Femur (tissue), 1 donor: ENCODE measurements around the gene HSFX3.
A peak's percentile ranks its signal among the peaks of the same experiment; 100 is the strongest.
"Not testable (repeated sequence)": the region's sequence is repeated elsewhere in the genome, so short reads cannot be mapped to it uniquely, and the experiment has no call there.

Source experiments
- DNase-seq: peaks from one replicate; pipeline ENCODE4 v3.0.0-alpha.2; 2017

The HSFX3 gene

DNA sequence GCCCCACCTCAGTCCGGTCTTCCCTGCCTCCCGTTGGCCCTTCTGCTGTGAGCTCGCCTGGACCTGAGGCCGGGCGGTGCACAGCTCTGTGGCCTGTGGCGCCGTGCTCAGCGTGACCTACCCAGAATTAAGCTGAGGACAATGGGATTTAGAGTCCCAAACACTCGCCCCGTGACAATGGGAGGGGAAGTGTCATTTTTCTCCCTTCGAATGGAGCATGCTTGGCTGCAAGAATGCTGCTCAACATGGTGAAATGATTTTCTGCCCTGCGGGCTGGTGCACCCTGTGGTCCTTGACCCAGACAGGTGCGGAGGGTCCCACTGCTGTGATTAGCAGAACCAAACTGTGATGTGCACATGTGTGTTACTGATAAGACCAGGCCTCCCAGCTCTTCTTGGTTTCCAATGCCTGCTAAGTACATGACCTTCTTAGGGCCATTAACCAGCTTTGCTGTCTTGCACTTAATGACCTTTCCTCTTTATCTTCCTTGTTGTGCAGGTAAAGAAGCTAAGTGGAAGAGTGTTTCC is 8.1 kb downstream of the HSFX3 start:
- DNase-seq: no peak

DNA sequence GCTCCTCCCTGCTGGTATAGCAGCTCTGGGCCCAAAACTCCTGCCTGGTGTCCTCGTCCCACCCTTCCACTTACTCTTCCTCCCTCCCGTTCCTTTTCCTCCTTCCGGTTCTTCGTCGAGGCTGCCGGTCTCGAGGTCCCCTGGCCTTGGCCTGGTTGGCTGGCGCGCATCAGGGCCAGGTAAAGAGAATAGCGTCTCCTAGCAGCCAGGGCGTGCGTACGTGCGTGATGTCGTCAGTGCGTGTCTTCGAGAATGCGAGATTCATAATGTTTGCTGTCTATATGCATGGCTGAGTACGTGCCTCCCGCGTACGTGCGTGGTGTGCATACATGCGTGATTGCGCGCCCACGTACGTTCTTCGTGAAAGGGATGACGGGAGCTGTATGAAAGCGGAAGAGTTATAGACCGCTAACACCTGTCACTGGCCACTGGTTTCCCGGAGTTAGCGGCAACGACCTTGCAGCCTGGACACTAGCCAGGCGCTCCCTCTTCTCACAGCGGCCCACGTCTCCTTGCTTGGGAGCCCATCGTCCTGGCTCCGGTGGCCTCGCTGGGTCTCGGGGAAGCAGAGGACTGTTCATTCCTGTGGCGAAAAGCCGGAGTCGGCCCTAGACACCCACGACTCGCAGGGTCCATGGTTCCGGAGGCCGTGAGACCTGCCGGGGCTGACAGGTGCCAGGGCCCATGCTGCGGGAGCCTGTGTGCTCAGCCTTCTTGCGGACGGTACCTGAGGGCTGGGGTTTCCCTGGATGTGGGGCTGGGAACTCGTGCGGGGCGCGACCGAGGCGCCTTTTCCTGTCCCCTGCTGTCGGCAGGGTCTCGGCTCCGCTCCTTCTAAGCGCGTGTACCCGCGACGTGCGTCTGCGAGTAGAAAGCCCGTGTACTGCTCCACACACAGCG is 8.9 kb downstream of the HSFX3 start, which contains the start of gene EOLA1:
Gene EOLA1, plus strand, starts transcription at position 392 of the 900 bp plus-strand sequence. CDS start 4,619 bp downstream, outside the sequence.
- DNase-seq: peak; percentile 92

DNA sequence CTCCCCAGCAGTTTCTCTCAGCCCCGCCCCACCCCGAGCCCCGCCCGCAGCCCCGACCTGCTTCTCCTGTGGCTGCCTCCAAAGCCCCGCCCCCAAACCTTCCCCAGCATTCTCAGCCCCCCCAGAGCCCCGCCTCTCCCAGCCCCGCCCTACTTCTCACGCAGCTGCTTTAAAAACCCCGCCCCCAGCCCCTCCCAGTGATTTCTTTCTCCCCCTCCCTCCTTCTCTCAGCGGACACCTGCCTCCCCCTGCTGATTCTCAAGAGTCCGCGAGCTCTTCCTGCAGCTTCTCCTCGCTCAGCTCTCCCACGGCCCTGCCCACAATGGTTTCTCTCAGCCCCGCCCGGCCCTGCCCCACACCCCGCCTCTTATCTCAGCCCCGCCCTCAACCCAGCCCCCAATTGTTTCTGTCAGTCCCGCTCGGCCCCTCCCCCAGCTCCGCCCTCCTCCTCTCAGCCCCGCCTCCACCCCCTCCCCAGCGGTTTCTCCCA is 9.5 kb downstream of the HSFX3 start:
- peak; percentile 96 for DNase-seq

DNA sequence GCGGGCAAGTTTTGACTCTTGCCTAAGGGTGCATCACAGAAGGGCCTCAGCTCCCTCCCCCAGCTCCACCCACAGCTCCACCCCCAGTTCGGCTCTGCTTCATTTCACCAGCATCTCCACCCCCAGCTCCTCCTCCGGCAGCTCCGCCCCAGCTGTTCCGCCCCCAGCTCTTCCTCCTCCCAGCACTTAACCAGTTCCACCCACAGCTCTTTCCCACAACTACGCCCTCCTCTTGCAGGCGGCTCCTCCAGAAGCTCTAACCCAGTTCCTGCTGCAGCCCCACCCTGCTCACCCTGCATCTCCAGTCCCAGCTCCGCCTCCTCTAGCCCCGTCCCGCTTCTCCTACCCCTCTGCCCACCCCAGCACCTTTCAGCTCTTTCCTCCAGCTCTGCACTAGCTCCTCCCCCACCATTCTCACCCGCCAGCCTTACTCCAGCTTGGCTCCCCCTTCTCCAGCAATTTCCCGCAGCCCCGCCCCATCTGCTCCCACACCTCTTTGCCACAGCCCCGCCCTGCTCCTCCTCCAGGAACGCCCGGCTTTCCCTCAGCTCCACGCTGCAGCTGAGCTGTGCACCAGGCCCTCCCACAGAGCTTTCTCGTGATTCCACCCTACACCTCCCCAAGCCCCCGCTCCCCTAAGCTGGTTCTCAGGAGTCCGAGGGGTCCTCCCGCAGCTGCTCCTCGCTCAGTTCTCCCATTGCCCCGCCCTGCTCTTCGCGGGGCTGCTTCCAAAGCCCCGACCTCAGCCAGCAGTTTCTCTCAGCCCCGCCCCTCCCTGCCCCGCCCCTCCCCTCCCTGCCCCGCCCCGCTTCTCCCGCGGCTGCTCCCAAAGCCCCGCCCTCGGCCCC is 10.2 kb downstream of the HSFX3 start:
- peak; percentile 95 for DNase-seq

DNA sequence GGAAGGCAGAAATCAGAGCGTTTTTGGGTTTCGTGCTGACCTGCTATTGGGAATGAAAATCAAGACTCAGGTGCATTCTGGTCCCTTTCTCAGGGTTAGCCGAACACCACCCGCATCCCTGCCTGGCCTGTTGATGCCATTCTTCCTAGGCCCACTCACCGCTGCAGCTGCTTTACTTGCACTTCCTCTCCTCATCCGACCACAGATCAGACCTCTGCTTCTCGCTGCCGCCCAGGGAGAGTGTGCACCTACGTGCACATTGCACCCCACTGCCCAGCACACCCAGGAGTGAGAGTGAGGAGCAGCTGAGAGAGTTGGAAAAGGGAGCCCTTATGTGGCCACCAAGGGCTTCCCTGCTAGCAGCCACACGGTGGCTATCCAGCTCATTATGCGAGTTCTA is 12.2 kb downstream of the HSFX3 start:
- not testable (repeated sequence) for DNase-seq

DNA sequence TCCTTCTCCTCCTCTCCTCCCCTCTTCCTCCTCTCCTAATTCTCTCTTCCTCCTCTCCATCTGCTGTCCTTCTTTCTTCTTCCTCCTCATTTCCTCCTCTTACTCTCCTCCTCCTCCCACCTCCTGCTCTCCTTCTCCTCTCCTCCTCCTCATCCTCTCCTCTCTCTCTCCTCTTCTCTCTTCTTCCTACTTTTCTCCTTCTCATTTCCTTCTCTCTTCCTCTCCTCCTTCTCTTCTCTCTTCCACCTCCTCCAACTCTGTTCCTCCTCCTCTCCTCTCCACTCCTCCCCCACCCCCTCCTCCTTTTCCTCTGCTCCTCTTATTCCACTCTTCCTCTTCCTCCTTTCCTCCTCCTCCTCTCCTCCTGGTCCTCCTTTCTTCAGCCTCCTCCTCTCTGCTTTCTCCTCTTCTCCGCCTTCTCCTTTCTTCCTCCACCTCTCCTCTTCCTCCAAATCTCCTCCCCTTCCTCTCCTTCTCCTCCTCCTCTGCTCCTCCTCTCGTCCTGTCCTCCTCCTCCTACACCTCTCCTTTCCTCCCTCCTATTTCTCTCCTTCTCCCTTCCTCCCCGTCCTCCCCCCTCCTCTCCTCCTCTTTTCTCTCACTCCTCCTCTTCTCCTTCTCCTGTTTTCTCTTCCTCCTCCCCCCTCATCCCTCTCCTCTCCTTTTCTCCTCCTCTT is 14.7 kb downstream of the HSFX3 start:
- DNase-seq: not testable (repeated sequence)

DNA sequence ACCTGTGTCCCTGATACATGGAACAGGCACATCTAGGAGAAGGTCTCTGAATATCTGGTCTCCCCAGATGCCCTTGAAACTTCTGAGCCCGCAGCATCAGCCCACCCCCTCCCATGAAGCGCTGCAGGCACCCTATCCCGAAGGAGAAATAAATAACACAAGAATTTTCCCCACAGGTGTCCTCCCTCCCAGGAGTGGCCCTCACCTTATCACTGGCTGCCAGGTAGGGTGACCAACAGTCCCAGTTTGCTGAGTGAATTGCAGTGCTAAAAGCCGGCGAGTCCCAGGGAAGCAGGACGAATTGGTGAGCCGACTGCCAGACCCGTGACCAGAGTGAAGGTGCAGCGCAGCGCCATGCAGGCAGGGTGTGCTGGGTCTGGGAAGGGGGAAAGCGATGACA is 15.7 kb downstream of the HSFX3 start:
- DNase-seq: not testable (repeated sequence)

DNA sequence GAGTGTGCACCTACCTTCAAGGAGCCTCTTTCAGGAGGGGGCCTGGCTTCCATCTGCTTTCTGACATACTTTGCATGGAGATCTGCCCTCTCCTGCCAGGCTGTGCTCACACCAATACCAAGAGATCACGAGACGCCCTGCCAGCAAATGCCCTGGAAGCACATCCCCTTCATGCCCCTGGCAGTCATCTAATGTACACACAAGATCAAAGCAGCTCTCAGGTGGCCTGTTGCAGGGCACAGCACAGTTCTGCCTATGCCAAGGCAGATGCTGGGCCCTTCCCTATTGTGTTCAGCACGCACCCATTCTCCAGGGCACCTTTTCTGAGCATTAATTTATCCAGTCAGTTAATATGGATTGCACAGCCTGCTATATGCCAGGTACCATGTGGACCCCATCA is 16.9 kb downstream of the HSFX3 start:
- DNase-seq: not testable (repeated sequence)

DNA sequence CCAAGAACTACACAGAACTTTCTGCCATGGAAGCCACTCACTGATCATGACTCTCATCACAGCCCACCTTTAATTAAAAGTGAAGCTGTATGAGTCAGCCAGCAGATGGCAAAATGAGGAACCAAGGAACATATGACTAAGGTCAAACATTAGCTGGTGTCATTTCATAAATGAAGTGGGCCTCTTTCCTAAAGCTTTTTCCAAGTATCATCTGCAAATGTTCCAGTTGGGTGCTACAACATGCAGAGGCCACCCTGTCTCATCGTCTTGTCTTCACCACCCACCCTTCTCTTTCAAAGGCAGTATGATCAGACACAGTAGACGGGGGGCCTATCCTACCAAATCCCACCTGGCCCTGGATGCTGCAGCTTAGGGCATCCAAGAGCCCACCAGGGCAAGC is 18.1 kb downstream of the HSFX3 start:
- DNase-seq: no peak

DNA sequence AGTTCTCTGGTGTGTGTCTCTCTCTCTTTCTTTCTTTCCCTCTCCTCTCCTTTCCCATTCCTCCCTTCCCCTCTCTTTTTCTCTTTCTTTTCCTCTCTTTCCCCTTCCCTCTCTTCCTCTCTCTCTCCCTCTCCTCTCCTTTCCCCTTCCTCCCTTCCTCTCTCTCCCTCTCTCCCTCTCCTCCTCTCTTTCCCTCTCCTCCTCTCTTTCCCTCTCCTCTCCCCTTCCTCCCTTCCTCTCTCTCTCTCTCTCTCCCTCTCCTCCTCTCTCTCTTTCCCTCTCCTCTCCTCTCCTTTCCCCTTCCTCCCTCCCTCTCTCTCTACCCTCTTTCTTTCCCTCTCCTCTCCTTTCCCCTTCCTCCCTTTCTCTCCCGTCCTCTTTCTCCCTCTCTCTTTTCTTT is 21.3 kb downstream of the HSFX3 start:
- no peak for DNase-seq

DNA sequence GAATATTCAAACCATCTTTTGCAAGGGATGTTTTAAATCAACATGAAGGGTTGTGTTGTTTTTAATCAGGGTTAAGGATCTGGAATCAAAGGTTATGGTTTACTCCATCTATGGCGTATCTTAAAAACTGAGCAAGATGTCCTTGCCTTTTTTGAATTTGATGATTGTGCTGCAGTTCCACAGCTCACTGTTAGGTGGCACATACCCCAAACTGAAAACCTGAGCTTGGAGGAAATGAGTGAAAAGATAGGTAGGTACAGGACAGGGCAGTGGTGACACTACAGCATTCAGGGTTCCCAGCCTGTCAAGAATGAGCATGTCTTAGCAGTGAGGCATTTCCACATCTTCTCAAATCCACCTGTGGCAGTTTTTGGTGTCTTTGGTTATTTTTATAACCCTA is 22.0 kb downstream of the HSFX3 start:
- no peak for DNase-seq

DNA sequence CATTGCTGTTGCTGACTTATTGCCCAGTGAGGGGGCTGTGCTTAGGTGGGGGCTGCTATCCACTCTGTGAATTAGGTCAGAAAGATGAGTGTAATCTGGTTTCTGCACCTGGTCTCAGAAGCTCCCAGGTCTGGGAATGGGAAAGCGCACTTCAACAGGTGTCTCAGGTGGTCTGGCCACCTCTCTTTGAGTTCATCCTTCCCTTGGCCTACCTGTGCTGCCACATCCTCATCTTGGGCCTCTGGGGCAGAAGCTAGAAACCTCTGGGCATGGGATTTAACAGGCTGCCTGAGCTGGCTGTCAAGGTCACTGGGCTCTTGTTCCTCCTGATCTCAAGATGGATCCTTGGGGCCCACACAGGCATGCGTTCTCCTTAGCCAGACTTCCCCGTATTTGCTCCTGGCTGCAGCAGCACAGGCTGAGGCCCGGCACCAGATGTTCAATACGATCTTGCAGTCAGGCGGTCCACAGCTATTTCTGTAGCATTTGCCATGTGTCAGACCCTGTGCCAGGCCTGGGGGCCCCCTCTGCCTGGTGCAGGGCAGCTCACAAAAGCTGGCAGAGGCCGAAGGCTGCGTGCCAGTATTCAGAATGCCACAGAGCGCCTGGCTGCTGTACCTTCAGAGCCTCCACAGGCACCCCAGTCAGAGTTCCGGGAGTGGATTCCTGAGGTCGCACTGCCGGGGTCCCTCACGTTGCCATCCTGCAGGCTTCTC is 23.2 kb downstream of the HSFX3 start:
- not testable (repeated sequence) for DNase-seq

DNA sequence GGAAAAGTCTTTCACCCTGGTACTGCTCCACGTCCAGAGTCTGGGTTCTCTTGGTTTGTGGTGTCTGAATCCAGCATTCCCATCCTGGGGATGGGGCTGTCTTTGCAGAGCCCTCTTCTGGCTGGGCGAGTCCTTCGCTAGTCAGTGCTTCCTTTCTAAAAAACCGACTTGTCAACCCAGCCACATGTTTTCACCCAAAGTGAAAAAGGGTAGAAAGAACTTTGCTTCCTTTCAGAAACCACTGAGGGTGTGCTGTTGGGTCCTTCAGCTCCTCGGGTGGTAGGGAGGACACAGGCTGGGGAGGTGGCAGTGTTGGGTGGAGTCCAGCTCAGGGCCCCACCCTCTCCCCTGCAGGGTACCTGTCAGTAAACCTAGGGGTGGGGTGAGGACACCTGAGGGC is 23.8 kb downstream of the HSFX3 start:
- DNase-seq: not testable (repeated sequence)

DNA sequence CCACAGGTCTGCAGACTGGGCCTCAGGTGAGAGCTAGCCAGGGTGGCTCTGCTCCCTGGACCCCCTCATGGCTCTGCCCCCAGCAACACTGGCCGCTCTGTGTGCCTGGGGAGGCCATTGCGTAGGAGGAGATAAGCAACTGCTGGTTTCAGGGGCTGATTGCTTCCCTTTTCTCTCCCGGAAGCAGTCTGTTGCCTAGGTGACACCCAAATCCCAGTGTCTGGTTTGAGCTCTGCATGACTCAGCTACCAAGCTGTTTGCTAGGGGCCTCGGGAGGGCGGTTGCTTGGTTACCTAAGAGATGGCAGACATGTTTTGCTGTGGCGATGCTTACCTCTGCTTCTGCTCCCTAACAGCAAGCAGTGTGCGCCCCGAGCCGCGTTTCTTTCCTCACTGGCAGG is 24.3 kb downstream of the HSFX3 start:
- not testable (repeated sequence) for DNase-seq

DNA sequence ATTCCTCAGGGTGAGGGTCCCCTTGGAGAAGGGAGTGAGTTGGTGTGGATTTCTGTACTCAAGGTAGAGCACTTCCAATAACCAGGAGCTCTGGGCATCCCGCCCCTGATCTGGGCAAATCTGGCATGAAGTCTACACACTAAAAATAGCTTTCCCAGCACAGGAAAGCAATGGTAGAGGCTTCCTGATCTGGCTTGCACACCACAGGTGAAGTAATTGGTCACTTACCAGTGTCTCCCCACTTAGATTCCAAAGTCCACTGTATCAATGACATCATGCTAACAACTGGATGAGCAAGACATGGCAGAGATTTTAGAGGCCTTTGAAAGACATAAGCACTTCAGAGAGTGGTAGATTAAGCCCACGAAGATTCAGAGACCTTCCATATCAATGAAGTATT is 26.8 kb downstream of the HSFX3 start:
- DNase-seq: no peak

DNA sequence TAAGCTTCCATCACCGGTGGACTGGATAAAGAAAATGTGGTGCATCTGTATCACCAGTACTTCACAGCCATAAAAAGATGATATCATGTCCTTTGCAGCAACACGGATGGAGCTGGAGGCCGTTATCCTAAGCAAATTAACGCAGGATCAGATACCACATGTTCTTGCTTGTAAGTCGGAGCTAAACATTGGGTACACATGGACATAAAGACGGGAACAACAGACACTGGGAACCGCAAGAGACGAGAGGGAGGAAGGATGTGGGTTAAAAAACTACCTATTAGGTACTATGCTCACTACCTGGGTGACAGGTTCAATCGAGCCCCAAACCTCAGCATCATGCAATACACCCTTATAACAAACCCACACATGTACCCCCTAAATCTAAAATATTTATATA is 28.3 kb downstream of the HSFX3 start:
- DNase-seq: no peak

DNA sequence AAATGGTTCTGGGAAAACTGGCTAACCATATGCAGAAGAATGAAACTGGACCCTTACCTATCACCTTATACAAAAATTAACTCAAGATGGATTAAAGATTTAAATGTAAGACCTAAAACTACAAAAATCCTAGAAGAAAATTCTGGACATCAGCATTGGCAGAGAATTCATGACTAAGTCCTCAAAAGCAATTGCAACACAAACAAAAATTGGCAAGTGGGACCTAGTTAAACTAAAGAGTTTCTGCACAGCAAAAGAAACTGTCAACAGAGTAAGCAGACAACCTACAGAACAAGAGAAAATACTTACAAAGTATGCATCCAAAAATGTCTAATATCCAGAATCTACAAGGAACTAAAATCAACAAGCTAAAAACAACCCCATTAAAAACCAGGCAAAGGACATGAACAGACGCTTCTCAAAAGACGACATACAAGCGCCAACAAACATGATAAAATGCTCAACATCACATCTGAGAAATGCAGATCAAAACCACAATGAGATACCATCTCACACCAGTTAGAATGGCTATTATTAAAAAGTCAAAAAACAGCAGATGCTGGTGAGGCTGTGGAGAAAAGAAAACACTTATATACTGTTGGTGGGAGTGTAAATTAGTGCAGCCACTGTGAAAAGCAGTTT is 29.0 kb downstream of the HSFX3 start:
- DNase-seq: not testable (repeated sequence)

DNA sequence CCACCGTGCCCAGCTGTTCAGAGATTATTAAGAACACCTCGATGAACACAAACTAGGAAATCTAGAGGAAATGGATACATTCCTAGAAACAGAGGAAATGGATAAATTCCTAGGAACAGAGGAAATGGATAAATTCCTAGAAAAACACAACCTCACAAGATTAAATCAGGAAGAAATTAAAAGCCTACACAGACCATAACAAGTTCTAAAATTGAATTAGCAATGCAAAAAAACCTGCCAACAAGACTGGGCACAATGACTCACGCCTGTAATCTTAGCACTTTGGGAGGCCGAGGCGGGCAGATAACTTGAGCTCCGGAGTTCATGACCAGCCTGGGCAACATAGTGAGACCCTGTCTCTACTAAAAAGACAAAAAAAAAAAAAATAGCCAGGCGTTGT is 31.5 kb downstream of the HSFX3 start:
- no peak for DNase-seq

DNA sequence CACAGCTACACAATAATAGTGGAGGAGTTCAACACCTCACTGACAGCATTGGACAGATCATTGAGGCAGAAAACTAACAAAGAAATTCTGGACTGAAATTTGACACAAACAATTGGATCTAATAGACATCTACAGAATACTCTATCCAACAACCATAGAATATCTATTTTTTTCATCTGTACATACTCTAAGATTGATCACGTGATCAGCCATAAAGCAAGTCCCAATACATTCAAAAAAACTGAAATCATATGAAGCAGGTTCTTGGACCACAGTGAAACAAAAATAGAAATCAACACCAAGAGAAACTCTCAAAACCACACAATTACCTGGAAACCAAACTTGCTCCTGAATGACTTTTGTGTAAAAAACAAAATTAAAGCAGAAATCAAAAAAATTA is 32.4 kb downstream of the HSFX3 start:
- DNase-seq: no peak

DNA sequence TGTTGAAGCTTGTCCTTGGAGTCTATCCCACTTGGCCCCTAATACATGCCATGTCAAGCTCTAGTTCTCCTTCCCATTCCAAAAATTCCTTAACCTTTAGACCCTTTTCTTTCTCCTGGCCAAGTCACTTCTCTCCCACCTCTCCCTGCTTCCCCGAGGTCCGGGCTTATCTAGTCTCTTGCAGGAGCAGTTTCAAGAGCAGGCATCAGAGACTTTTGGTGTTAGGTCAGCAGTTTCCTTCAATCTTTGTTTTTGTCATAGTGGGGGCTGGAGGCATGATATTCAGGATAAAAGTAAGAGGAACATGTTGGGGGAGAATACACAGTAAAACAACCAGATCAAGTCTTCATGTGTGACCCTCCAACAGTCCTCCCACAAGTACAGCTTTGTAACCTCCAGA is 33.1 kb downstream of the HSFX3 start:
- DNase-seq: no peak

DNA sequence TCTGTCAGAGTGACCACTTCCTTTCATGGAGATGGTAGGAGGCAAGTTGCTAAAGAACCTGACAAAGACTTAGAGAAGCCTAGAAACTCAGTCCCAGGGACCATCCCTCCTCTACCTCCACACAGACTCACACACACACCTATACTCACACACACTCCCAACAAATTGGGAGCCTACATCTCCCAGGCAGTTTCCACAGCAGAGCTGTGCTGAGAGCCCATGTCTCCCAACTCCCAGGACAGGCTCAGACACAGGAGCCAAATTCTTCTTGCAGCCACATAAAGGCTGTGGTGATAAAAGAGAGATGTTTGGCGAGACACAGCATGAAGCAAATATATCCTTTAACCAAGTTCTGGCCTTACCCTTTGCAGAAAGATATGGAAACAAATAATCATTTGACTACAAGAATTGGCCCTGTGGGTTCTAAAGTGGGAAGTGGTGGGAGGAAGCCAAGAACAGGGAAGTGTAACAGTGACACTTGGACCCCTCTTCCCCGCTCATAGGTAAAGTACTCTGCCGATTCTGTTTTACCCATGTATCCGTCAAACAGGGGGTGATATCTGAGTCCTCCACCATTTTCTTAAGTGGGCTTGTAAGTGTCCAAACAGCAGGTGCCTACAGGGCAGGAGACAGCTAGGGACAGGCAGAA is 33.6 kb downstream of the HSFX3 start:
- no peak for DNase-seq
